Fibroblast of lung (primary cell): ENCODE measurements around the gene NFAT5. TPM values are rescaled to one million over a fixed set of nuclear protein-coding genes. Genes with fewer than 3 reads are reported as not detected.
"Not testable (repeated sequence)": the region's sequence is repeated elsewhere in the genome, so short reads cannot be mapped to it uniquely, and the experiment has no call there.

Experiments
- DNase-seq, 2 donors: peaks; one replicate each; pipeline versions ENCODE4 v3.0.0 to v3.0.0-alpha.2; 2010; ENCODE audit warnings: low read depth in 2 of 2
- H2AFZ ChIP-seq: 2 replicates; pipeline ENCODE4 v1.5.1; 2012; ENCODE audit warnings: low read length, control low read depth, inconsistent platforms
- H3K27ac ChIP-seq: 2 replicates; pipeline ENCODE4 v1.5.1; 2011; ENCODE audit warnings: low read length, control low read depth; ENCODE audit not compliant: insufficient read depth
- H3K27me3 ChIP-seq: 2 replicates; pipeline ENCODE4 v1.5.1; 2011; ENCODE audit warnings: mild to moderate bottlenecking, low read length; ENCODE audit not compliant: control insufficient read depth, insufficient read depth
- H3K36me3 ChIP-seq: 2 replicates; pipeline ENCODE4 v1.5.1; 2011; ENCODE audit warnings: low read length; ENCODE audit not compliant: control insufficient read depth, insufficient read depth
- H3K4me1 ChIP-seq: 2 replicates; pipeline ENCODE4 v1.5.1; 2011; ENCODE audit warnings: low read length; ENCODE audit not compliant: control insufficient read depth, insufficient read depth; ENCODE audit errors: extremely low read depth
- H3K4me2 ChIP-seq: 2 replicates; pipeline ENCODE4 v1.5.1; 2011; ENCODE audit warnings: low read length, control low read depth; ENCODE audit not compliant: insufficient read depth; ENCODE audit errors: extremely low read depth
- H3K4me3 ChIP-seq, 4 experiments: fragments of 200-600 bp in 1 of 4; sonication (generic) in 1 of 4; replicated peaks in 1 of 4; 2 replicates each; pipeline ENCODE4 v1.5.1; 2011 to 2016; ENCODE audit warnings: low read length in 4 of 4, low read depth in 3 of 4, mild to moderate bottlenecking in 3 of 4, control low read depth in 2 of 4, inconsistent platforms in 1 of 4, mixed read lengths in 1 of 4; ENCODE audit not compliant: insufficient read depth in 1 of 4; ENCODE audit errors: control extremely low read depth in 1 of 4
- H3K79me2 ChIP-seq: 2 replicates; pipeline ENCODE4 v1.5.1; 2012; ENCODE audit warnings: mild to moderate bottlenecking, low read length, inconsistent platforms; ENCODE audit not compliant: control insufficient read depth, insufficient read depth
- H3K9ac ChIP-seq: 2 replicates; pipeline ENCODE4 v1.5.1; 2011; ENCODE audit warnings: mild to moderate bottlenecking, low read length, control low read depth; ENCODE audit not compliant: insufficient read depth
- H3K9me3 ChIP-seq: 2 replicates; pipeline ENCODE4 v1.5.1; 2012; ENCODE audit warnings: low read depth, low read length; ENCODE audit not compliant: control insufficient read depth, insufficient read depth
- H4K20me1 ChIP-seq: 2 replicates; pipeline ENCODE4 v1.5.1; 2011; ENCODE audit warnings: low read length; ENCODE audit not compliant: control insufficient read depth, insufficient read depth; ENCODE audit errors: extremely low read depth
- CTCF ChIP-seq, 2 donors: IDR thresholded peaks in 1 of 2; conservative IDR thresholded peaks in 1 of 2; 1 replicate in 1 of 2; 2 replicates in 1 of 2; pipeline ENCODE4 v1.5.1; 2011 to 2012; ENCODE audit warnings: low read length in 2 of 2, control low read depth in 1 of 2, inconsistent platforms in 1 of 2, low read depth in 1 of 2, mild to moderate bottlenecking in 1 of 2
- EZH2 ChIP-seq: IDR thresholded peaks from 2 replicates; pipeline ENCODE4 v1.5.1; 2012; ENCODE audit warnings: low read length, control low read depth, mild to moderate bottlenecking; ENCODE audit errors: missing control alignments
- polyA plus RNA-seq, 2 donors: library from polyadenylated mRNA; depleted of rRNA in 1 of 2; stranded (reverse) in 1 of 2; unstranded in 1 of 2; fragments of >200 nt; gene quantifications; 2 replicates each; pipeline ENCODE4 v1.2.1, GENCODE V29; 2011 to 2012; ENCODE audit warnings: missing spikeins in 1 of 2
- total RNA-seq: library from RNA; depleted of rRNA; stranded (reverse); fragments of >200 nt; gene quantifications from 2 replicates; pipeline ENCODE4 v1.2.1, GENCODE V29; 2014

Gene NFAT5
- total and polyA plus RNA-seq, 2 donors (not counting 1 experiment from before 2014, with no cell fraction given), result 33.4 to 39.4 TPM

- Histone ChIP-seq H3K4me2 (peak overlapping the region; percentile 88), H3K9ac (peak overlapping the region; percentile 58), H2AFZ (peak overlapping the region; percentile 25), H3K4me1 (peaks cover 2% of the 10 kb centered on the region), H3K27ac (peak overlapping the region; percentile 91), H3K9me3 (no peaks in the 10 kb centered on the region), H3K79me2 (peaks cover 53% of the 10 kb centered on the region), H3K4me3 (peak overlapping the region; percentile 66 to 83 (median 78)), H4K20me1 (no peaks in the 10 kb centered on the region), H3K27me3 (no peaks in the 10 kb centered on the region), H3K36me3 (peaks cover 2% of the 10 kb centered on the region)
- no peak for DNase-seq
- TF ChIP-seq CTCF (conservative IDR thresholded peaks at IDR 0.05 in 1 of 2, IDR thresholded peaks at IDR 0.05 in 1 of 2; ENCODE audit: low read depth in 1 of 2, low read length in 2 of 2) (no peak), EZH2 (no peak)
Observed at GRCh38 chr16:69725480-69726312, 159.9 kb downstream of the NFAT5 start.

- no peak for TF ChIP-seq CTCF (conservative IDR thresholded peaks at IDR 0.05 in 1 of 2, IDR thresholded peaks at IDR 0.05 in 1 of 2; ENCODE audit: low read depth in 1 of 2, low read length in 2 of 2)
- no peak for TF ChIP-seq EZH2
Observed at GRCh38 chr16:69726313-69727060, 160.7 kb downstream of the NFAT5 start, which contains the start of gene NQO1. NQO1 (minus strand) TSS chr16:69726560; CDS start chr16:69726439, 121 bp downstream.

GRCh38 chr16:69727916-69728270 lies 162.1 kb downstream of the NFAT5 start:
- H3K36me3 ChIP-seq, result no peaks in the 10 kb centered on the region
- H3K27me3 ChIP-seq, result no peaks in the 10 kb centered on the region
- peaks cover 32% of the 10 kb centered on the region for H3K79me2 ChIP-seq
- H3K9ac ChIP-seq, result no peak overlapping the region
- H3K27ac ChIP-seq, result no peak overlapping the region
- H3K4me2 ChIP-seq, result no peak overlapping the region
- no peak for TF ChIP-seq CTCF (conservative IDR thresholded peaks at IDR 0.05 in 1 of 2, IDR thresholded peaks at IDR 0.05 in 1 of 2; ENCODE audit: low read depth in 1 of 2, low read length in 2 of 2)
- no peak for TF ChIP-seq EZH2
- no peaks in the 10 kb centered on the region for H4K20me1 ChIP-seq
- H3K4me1 ChIP-seq, result peaks cover 2% of the 10 kb centered on the region
- no peak for DNase-seq
- H3K4me3 ChIP-seq, result no peak overlapping the region
- no peak overlapping the region for H2AFZ ChIP-seq
- H3K9me3 ChIP-seq, result no peaks in the 10 kb centered on the region

More at GRCh38 chr16:69726313-69727060, 160.7 kb downstream of the NFAT5 start, which contains the start of gene NQO1:
- Histone ChIP-seq H3K36me3 (no peaks in the 10 kb centered on the region), H4K20me1 (no peaks in the 10 kb centered on the region), H2AFZ (peak within 1 kb of the TSS; percentile 25), H3K4me3 (peak within 1 kb of the TSS; percentile 66 to 83 (median 78)), H3K4me1 (peaks cover 2% of the 10 kb centered on the region), H3K27me3 (no peaks in the 10 kb centered on the region), H3K79me2 (peaks cover 45% of the 10 kb centered on the region), H3K9me3 (no peaks in the 10 kb centered on the region), H3K4me2 (peak within 1 kb of the TSS; percentile 93), H3K27ac (peak within 1 kb of the TSS; percentile 91), H3K9ac (peak within 1 kb of the TSS; percentile 58)
- peak; percentile 96 to 98 for DNase-seq

GRCh38 chr16:69729030-69729429 lies 163.3 kb downstream of the NFAT5 start:
- not testable (repeated sequence) for H2AFZ ChIP-seq, H3K27ac ChIP-seq, H3K36me3 ChIP-seq, H3K4me2 ChIP-seq, H3K9me3 ChIP-seq, H3K9ac ChIP-seq, DNase-seq, H3K4me1 ChIP-seq, H3K27me3 ChIP-seq, H3K4me3 ChIP-seq, H4K20me1 ChIP-seq
- peaks cover 21% of the 10 kb centered on the region for H3K79me2 ChIP-seq
